Vagina (tissue), 2 donors: ENCODE results near the gene DYNLT1. TPM values are rescaled to one million over a fixed set of nuclear protein-coding genes. Genes with fewer than 3 reads are reported as not detected.

Source experiments
- DNase-seq, 2 donors: peaks; one replicate each; pipeline ENCODE4 v3.0.0-alpha.2; 2017; ENCODE audit errors: extremely low spot score in 2 of 2
- H3K27ac ChIP-seq: fragments of 200-600 bp; sonication (generic); one replicate; pipeline ENCODE4 v1.5.1; 2019
- H3K27me3 ChIP-seq: fragments of 200-600 bp; sonication (generic); one replicate; pipeline ENCODE4 v1.5.1; 2019
- H3K36me3 ChIP-seq, 2 donors: fragments of 200-600 bp; sonication (generic); one replicate each; pipeline ENCODE4 v1.5.1; 2017 to 2019
- H3K4me1 ChIP-seq: fragments of 200-600 bp; sonication (generic); one replicate; pipeline ENCODE4 v1.5.1; 2019
- H3K4me3 ChIP-seq, 2 donors: fragments of 200-600 bp; sonication (generic); 1 replicate in 1 of 2; 2 replicates in 1 of 2; pipeline ENCODE4 v1.5.1; 2016 to 2019
- H3K9me3 ChIP-seq: fragments of 200-600 bp; sonication (generic); one replicate; pipeline ENCODE4 v1.5.1; 2019
- CTCF ChIP-seq, 3 experiments: fragments of 450-650 bp in 2 of 3; fragments of 200-600 bp in 1 of 3; sonication (generic) in 1 of 3; IDR thresholded peaks; one replicate each; pipeline ENCODE4 v1.5.1; 2017 to 2019; ENCODE audit warnings: antibody characterized with exemption in 3 of 3, mild to moderate bottlenecking in 2 of 3, moderate library complexity in 2 of 3
- POLR2A ChIP-seq, 2 donors: fragments of 450-650 bp; IDR thresholded peaks; one replicate each; pipeline ENCODE4 v1.6.1; 2017; ENCODE audit warnings: antibody characterized with exemption in 2 of 2, mild to moderate bottlenecking in 2 of 2, moderate library complexity in 2 of 2
- POLR2AphosphoS5 ChIP-seq, 2 donors: sonication (generic); formaldehyde crosslinking; IDR thresholded peaks; one replicate each; pipeline ENCODE4 v1.9.0; 2017; ENCODE audit warnings: antibody characterized with exemption in 2 of 2, mild to moderate bottlenecking in 2 of 2, low read depth in 1 of 2; ENCODE audit not compliant: insufficient read depth in 1 of 2
- intact Hi-C: fragments of 100-400 bp; cut with DNase I; formaldehyde crosslinking; loops from one replicate; pipeline ENCODE4 v1.15.1; 2023
- total RNA-seq: library from RNA; depleted of rRNA; stranded (reverse); fragments of >200 nt; gene quantifications from one replicate; pipeline ENCODE4 v1.2.3, GENCODE V29; 2016

DYNLT1 gene
- total RNA-seq, 1 donor from 2014 or later: 65.8 TPM

GRCh38 chr6:158603261-158604047 is 41.1 kb downstream of the DYNLT1 start:
- intact Hi-C loops: no loop called here
- Histone ChIP-seq H3K27me3 (no peaks in the 10 kb centered on the region), H3K4me1 (no peaks in the 10 kb centered on the region), H3K9me3 (no peaks in the 10 kb centered on the region), H3K4me3 (no peak overlapping the region), H3K36me3 (peaks cover 0 to 29% of the 10 kb centered on the region in 2 donors), H3K27ac (no peak overlapping the region)
- no peak for DNase-seq
- no peak for TF ChIP-seq POLR2A (IDR thresholded peaks at IDR 0.05)
- TF ChIP-seq CTCF (IDR thresholded peaks at IDR 0.05): no peak
- no peak for TF ChIP-seq POLR2AphosphoS5 (IDR thresholded peaks at IDR 0.05; ENCODE audit: insufficient read depth in 1 of 2, low read depth in 1 of 2)

- Histone ChIP-seq H3K4me1 (no peaks in the 10 kb centered on the region), H3K9me3 (no peaks in the 10 kb centered on the region), H3K27ac (no peak overlapping the region), H3K27me3 (no peaks in the 10 kb centered on the region), H3K4me3 (no peak overlapping the region), H3K36me3 (peaks cover 0 to 26% of the 10 kb centered on the region in 2 donors)
- TF ChIP-seq CTCF (IDR thresholded peaks at IDR 0.05) (no peak), POLR2AphosphoS5 (IDR thresholded peaks at IDR 0.05; ENCODE audit: insufficient read depth in 1 of 2, low read depth in 1 of 2) (no peak), POLR2A (IDR thresholded peaks at IDR 0.05) (no peak)
- intact Hi-C loops: no loop called here
- peak in 1 of 2 donors; percentile 52 for DNase-seq
Observed at GRCh38 chr6:158599635-158600034, 44.9 kb downstream of the DYNLT1 start.

- DNase-seq: no peak
- intact Hi-C loops: no loop called here
- Histone ChIP-seq H3K27me3 (no peaks in the 10 kb centered on the region), H3K27ac (no peak overlapping the region), H3K36me3 (peaks cover 0 to 33% of the 10 kb centered on the region in 2 donors), H3K4me1 (no peaks in the 10 kb centered on the region), H3K9me3 (no peaks in the 10 kb centered on the region), H3K4me3 (no peak overlapping the region)
- TF ChIP-seq POLR2A (IDR thresholded peaks at IDR 0.05): no peak
- no peak for TF ChIP-seq POLR2AphosphoS5 (IDR thresholded peaks at IDR 0.05; ENCODE audit: insufficient read depth in 1 of 2, low read depth in 1 of 2)
- TF ChIP-seq CTCF (IDR thresholded peaks at IDR 0.05): no peak
Observed at GRCh38 chr6:158597565-158597964, 47.0 kb downstream of the DYNLT1 start.

- no peak overlapping the region for H3K4me3 ChIP-seq
- H3K27me3 ChIP-seq: no peaks in the 10 kb centered on the region
- TF ChIP-seq POLR2AphosphoS5 (IDR thresholded peaks at IDR 0.05; ENCODE audit: insufficient read depth in 1 of 2, low read depth in 1 of 2) (no peak), CTCF (IDR thresholded peaks at IDR 0.05) (no peak), POLR2A (IDR thresholded peaks at IDR 0.05) (no peak)
- H3K9me3 ChIP-seq: no peaks in the 10 kb centered on the region
- H3K27ac ChIP-seq: no peak overlapping the region
- H3K36me3 ChIP-seq: peaks cover 0 to 41% of the 10 kb centered on the region in 2 donors
- no peaks in the 10 kb centered on the region for H3K4me1 ChIP-seq
- intact Hi-C loops: no loop called here
- DNase-seq: peak in 1 of 2 donors; percentile 43
Observed at GRCh38 chr6:158596861-158597260, 47.7 kb downstream of the DYNLT1 start.

GRCh38 chr6:158595223-158595622 is 49.3 kb downstream of the DYNLT1 start:
- TF ChIP-seq POLR2A (IDR thresholded peaks at IDR 0.05): no peak
- TF ChIP-seq POLR2AphosphoS5 (IDR thresholded peaks at IDR 0.05; ENCODE audit: insufficient read depth in 1 of 2, low read depth in 1 of 2): no peak
- TF ChIP-seq CTCF (IDR thresholded peaks at IDR 0.05): no peak
- H3K36me3 ChIP-seq: peaks cover 0 to 46% of the 10 kb centered on the region in 2 donors
- no peaks in the 10 kb centered on the region for H3K9me3 ChIP-seq
- H3K27ac ChIP-seq: no peak overlapping the region
- H3K4me3 ChIP-seq: no peak overlapping the region
- no peaks in the 10 kb centered on the region for H3K27me3 ChIP-seq
- intact Hi-C loops: no loop called here
- peak in 1 of 2 donors; percentile 16 for DNase-seq
- no peaks in the 10 kb centered on the region for H3K4me1 ChIP-seq
